IMR-90 (cell line): ENCODE results near the gene LDB2. TPM values are rescaled to one million over a fixed set of nuclear protein-coding genes. Genes with fewer than 3 reads are reported as not detected.

Source experiments
- ATAC-seq: fragments of 200-7000 bp; cut with Tn5 transposase; 2 replicates; pipeline ENCODE4 v1.9.1; 2020; ENCODE audit warnings: low read depth, mild to moderate bottlenecking, moderate library complexity
- BruUV-seq: library from RNA; stranded (reverse); fragments of 400-500 nt; replicated peaks from 2 replicates; lab custom pipeline; 2021; lab: Mats Ljungman, UMichigan
- CTCF ChIA-PET: fragments of 300-600 bp; formaldehyde crosslinking; extraction: SDS; loops from one replicate; lab custom pipeline; 2021; ENCODE audit warnings: antibody characterized with exemption; lab: Yijun Ruan, JAX
- POLR2A ChIA-PET: fragments of 300-600 bp; sonication (Branson Sonifier 250); formaldehyde crosslinking; loops from one replicate; lab custom pipeline; 2022; ENCODE audit warnings: antibody characterized with exemption; ENCODE audit not compliant: unreplicated experiment; lab: Charles Lee
- DNase-seq: peaks from one replicate; pipeline ENCODE4 v3.0.0; 2013
- H2AFZ ChIP-seq: replicated peaks from 2 replicates; pipeline ENCODE3; 2013; ENCODE audit warnings: low read length, mild to moderate bottlenecking; ENCODE audit not compliant: poor library complexity
- H2AK5ac ChIP-seq: 2 replicates; pipeline ENCODE4 v1.6.1; 2013; ENCODE audit warnings: low read depth, low read length, inconsistent platforms
- H2AK9ac ChIP-seq: replicated peaks from 2 replicates; pipeline ENCODE3; 2013; ENCODE audit warnings: mild to moderate bottlenecking, low read depth, low read length, moderate library complexity; ENCODE audit not compliant: poor library complexity
- H2BK120ac ChIP-seq: 2 replicates; pipeline ENCODE4 v1.6.1; 2013; ENCODE audit warnings: low read depth, low read length, inconsistent platforms
- H2BK15ac ChIP-seq: 3 replicates; pipeline ENCODE4 v1.6.1; 2013; ENCODE audit warnings: low read depth, low read length, inconsistent platforms
- H2BK20ac ChIP-seq: 2 replicates; pipeline ENCODE4 v1.6.1; 2013; ENCODE audit warnings: low read depth, mild to moderate bottlenecking, inconsistent platforms, low read length, moderate library complexity
- H2BK5ac ChIP-seq: 2 replicates; pipeline ENCODE4 v1.6.1; 2013; ENCODE audit warnings: mild to moderate bottlenecking, low read depth, low read length, inconsistent platforms; ENCODE audit not compliant: poor library complexity, severe bottlenecking
- H3K14ac ChIP-seq: replicated peaks from 2 replicates; pipeline ENCODE4 v1.6.1; 2013; ENCODE audit warnings: low read depth, low read length, inconsistent platforms
- H3K18ac ChIP-seq: 2 replicates; pipeline ENCODE4 v1.6.1; 2013; ENCODE audit warnings: low read depth, low read length, control low read depth
- H3K23ac ChIP-seq: 2 replicates; pipeline ENCODE4 v1.6.1; 2013; ENCODE audit warnings: low read depth, low read length, inconsistent platforms
- H3K27ac ChIP-seq: 2 replicates; pipeline ENCODE4 v1.5.1; 2013; ENCODE audit warnings: mild to moderate bottlenecking, control low read depth, low read length; ENCODE audit not compliant: insufficient read depth
- H3K27me3 ChIP-seq: 2 replicates; pipeline ENCODE4 v1.6.1; 2013; ENCODE audit warnings: low read length; ENCODE audit not compliant: control insufficient read depth, insufficient read depth
- H3K36me3 ChIP-seq: 2 replicates; pipeline ENCODE4 v1.6.1; 2013; ENCODE audit warnings: low read length, mixed read lengths; ENCODE audit not compliant: control insufficient read depth, insufficient read depth
- H3K4ac ChIP-seq: 2 replicates; pipeline ENCODE4 v1.6.1; 2013; ENCODE audit warnings: low read depth, low read length, inconsistent platforms
- H3K4me1 ChIP-seq: 2 replicates; pipeline ENCODE4 v1.6.1; 2013; ENCODE audit warnings: low read length, mixed read lengths; ENCODE audit not compliant: control insufficient read depth, insufficient read depth
- H3K4me2 ChIP-seq: 2 replicates; pipeline ENCODE4 v1.6.1; 2013; ENCODE audit warnings: low read depth, mild to moderate bottlenecking, control low read depth, low read length, moderate library complexity
- H3K4me3 ChIP-seq: 2 replicates; pipeline ENCODE4 v1.5.1; 2013; ENCODE audit warnings: low read depth, mild to moderate bottlenecking, control low read depth, low read length, moderate library complexity; ENCODE audit not compliant: insufficient read depth
- H3K56ac ChIP-seq: 2 replicates; pipeline ENCODE4 v1.6.1; 2013; ENCODE audit warnings: low read length, inconsistent platforms; ENCODE audit not compliant: insufficient read depth; ENCODE audit errors: extremely low read depth
- H3K79me1 ChIP-seq, 2 experiments: 2 replicates each; pipeline ENCODE4 v1.6.1; 2013; ENCODE audit warnings: low read length in 2 of 2, inconsistent platforms in 1 of 2, low read depth in 1 of 2
- H3K9ac ChIP-seq: 2 replicates; pipeline ENCODE4 v1.6.1; 2013; ENCODE audit warnings: low read depth, low read length, control low read depth
- H3K9me1 ChIP-seq: 2 replicates; pipeline ENCODE4 v1.6.1; 2013; ENCODE audit warnings: low read length, inconsistent platforms; ENCODE audit not compliant: insufficient read depth
- H3K9me3 ChIP-seq: 2 replicates; pipeline ENCODE4 v1.6.1; 2013; ENCODE audit warnings: low read length; ENCODE audit not compliant: control insufficient read depth, insufficient read depth
- H4K20me1 ChIP-seq: 2 replicates; pipeline ENCODE4 v1.6.1; 2013; ENCODE audit warnings: low read length, inconsistent platforms; ENCODE audit not compliant: insufficient read depth
- H4K5ac ChIP-seq: 2 replicates; pipeline ENCODE4 v1.6.1; 2013; ENCODE audit warnings: mild to moderate bottlenecking, low read depth, low read length, control low read depth
- H4K8ac ChIP-seq, 2 experiments: 2 replicates each; pipeline ENCODE4 v1.6.1; 2013; ENCODE audit warnings: low read depth in 2 of 2, low read length in 2 of 2, control low read depth in 1 of 2, inconsistent platforms in 1 of 2
- H4K91ac ChIP-seq: 2 replicates; pipeline ENCODE4 v1.6.1; 2013; ENCODE audit warnings: low read depth, low read length, inconsistent platforms; ENCODE audit not compliant: insufficient read depth
- BHLHE40 ChIP-seq: fragments of 150-350 bp; IDR thresholded peaks from 2 replicates; pipeline ENCODE4 v1.6.1; 2016; ENCODE audit warnings: mild to moderate bottlenecking, low read depth, low read length
- CEBPB ChIP-seq: IDR thresholded peaks from 2 replicates; pipeline ENCODE4 v1.6.1; 2012; ENCODE audit warnings: low read depth, low read length, improper control_type of control experiment
- CHD1 ChIP-seq: IDR thresholded peaks from 2 replicates; pipeline ENCODE4 v1.6.1; 2012; ENCODE audit warnings: low read depth, low read length, improper control_type of control experiment
- FOS ChIP-seq: fragments of 150-350 bp; IDR thresholded peaks from 2 replicates; pipeline ENCODE4 v1.6.1; 2016; ENCODE audit warnings: low read depth, low read length
- MAFK ChIP-seq: IDR thresholded peaks from 2 replicates; pipeline ENCODE4 v1.6.1; 2012; ENCODE audit warnings: low read depth, low read length, improper control_type of control experiment
- MAZ ChIP-seq: IDR thresholded peaks from 2 replicates; pipeline ENCODE4 v1.6.1; 2012; ENCODE audit warnings: low read depth, mild to moderate bottlenecking, low read length, improper control_type of control experiment, moderate library complexity, borderline replicate concordance
- MXI1 ChIP-seq: IDR thresholded peaks from 2 replicates; pipeline ENCODE4 v1.6.1; 2012; ENCODE audit warnings: low read depth, mild to moderate bottlenecking, low read length, moderate library complexity, borderline replicate concordance
- NFE2L2 ChIP-seq: fragments of 150-350 bp; IDR thresholded peaks from 2 replicates; pipeline ENCODE4 v1.6.1; 2016; ENCODE audit warnings: low read depth, mild to moderate bottlenecking, low read length
- POLR2A ChIP-seq: IDR thresholded peaks from 2 replicates; pipeline ENCODE4 v1.6.1; 2012; ENCODE audit warnings: mild to moderate bottlenecking, low read depth, low read length
- RAD21 ChIP-seq: IDR thresholded peaks from 2 replicates; pipeline ENCODE4 v1.6.1; 2012; ENCODE audit warnings: low read length, improper control_type of control experiment
- RCOR1 ChIP-seq: IDR thresholded peaks from 2 replicates; pipeline ENCODE4 v1.6.1; 2012; ENCODE audit warnings: mild to moderate bottlenecking, low read length, improper control_type of control experiment; ENCODE audit not compliant: insufficient replicate concordance
- RFX5 ChIP-seq: IDR thresholded peaks from 2 replicates; pipeline ENCODE4 v1.8.0; 2012; ENCODE audit warnings: low read depth, mild to moderate bottlenecking, low read length, moderate library complexity
- SMC3 ChIP-seq: fragments of 150-350 bp; IDR thresholded peaks from 2 replicates; pipeline ENCODE4 v1.6.1; 2016; ENCODE audit warnings: low read depth, mild to moderate bottlenecking, antibody characterized with exemption, low read length, moderate library complexity
- WGBS, 2 experiments: methylation state at CpG; one replicate each; pipeline versions ENCODE4 v1.1.5 to v1.1.7; 2013; ENCODE audit warnings: missing lambda C conversion rate in 2 of 2; ENCODE audit not compliant: insufficient read length in 1 of 2; ENCODE audit errors: extremely low coverage in 2 of 2; 5-methylcytosine and 5-hydroxymethylcytosine counted together
- dilution Hi-C: fragments of 300-500 bp; cut with HindIII; formaldehyde crosslinking; loops from one replicate; pipeline ENCODE4 v1.14.3; 2018; ENCODE audit warnings: low sequenced_read_pairs; ENCODE audit not compliant: unreplicated experiment
- in situ Hi-C: fragments of 300-500 bp; cut with MboI; formaldehyde crosslinking; loops from 3 replicates; pipeline ENCODE4 v1.14.3; 2019; ENCODE audit warnings: low sequenced_read_pairs, inconsistent platforms, mixed read lengths
- intact Hi-C: fragments of 100-400 bp; cut with micrococcal nuclease; formaldehyde crosslinking; loops from 2 replicates; pipeline ENCODE4 v1.10.0; 2022
- polyA plus RNA-seq, 3 experiments: library from polyadenylated mRNA; depleted of rRNA; stranded (reverse); fragments of >200 nt; gene quantifications; 2 replicates each; pipeline ENCODE4 v1.2.3, GENCODE V29; 2012; ENCODE audit warnings: low replicate concordance in 1 of 3
- total RNA-seq: library from RNA; depleted of rRNA; stranded (reverse); fragments of >200 nt; gene quantifications from 2 replicates; pipeline ENCODE4 v1.2.3, GENCODE V29; 2012
- TF ChIP-seq, protein P1 (sequence below): fragments of 150-350 bp; IDR thresholded peaks from 2 replicates; pipeline ENCODE4 v1.6.1; 2017; ENCODE audit warnings: mild to moderate bottlenecking, antibody characterized with exemption, low read length, low read depth
- TF ChIP-seq, protein P2 (sequence below): conservative IDR thresholded peaks from 2 replicates; pipeline ENCODE4 v1.5.1; 2012; ENCODE audit warnings: mild to moderate bottlenecking, low read depth, low read length, improper control_type of control experiment
- TF ChIP-seq, protein P3 (sequence below): fragments of 150-350 bp; IDR thresholded peaks from 2 replicates; pipeline ENCODE4 v1.6.1; 2016; ENCODE audit warnings: low read depth, mild to moderate bottlenecking, low read length, moderate library complexity, borderline replicate concordance

Gene LDB2
- total and polyA plus RNA-seq, 2 of the 4 experiments (the other 2 are of a cell fraction) = 67.9 to 116 TPM

DNA sequence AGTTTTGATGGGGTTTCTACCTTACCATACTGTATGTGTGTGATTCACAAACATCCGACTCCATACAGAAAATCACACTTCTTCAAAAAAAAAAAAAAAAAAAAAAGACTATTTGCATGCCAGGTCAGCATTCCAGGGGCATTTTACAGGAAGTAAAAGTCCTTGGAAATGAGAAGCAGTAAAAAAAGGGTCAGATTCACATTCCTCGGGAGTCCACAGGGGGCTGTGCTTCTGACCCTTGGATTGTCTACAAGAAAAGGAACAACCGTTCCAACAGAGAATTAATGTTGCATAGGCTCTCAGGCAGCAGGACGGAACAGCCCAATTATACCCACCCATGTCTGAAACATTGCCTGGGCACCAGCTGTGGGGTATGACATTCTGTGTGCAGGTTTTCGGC is 290.3 kb downstream of the LDB2 start:
- no peak overlapping the region for H2BK15ac ChIP-seq
- H3K9me3 ChIP-seq = no peaks in the 10 kb centered on the region
- no peak overlapping the region for H2AK5ac ChIP-seq
- no peak overlapping the region for H3K9ac ChIP-seq
- H3K27ac ChIP-seq = no peak overlapping the region
- H3K9me1 ChIP-seq = 0 out of 2 replicates have a peak, but pooled peaks cover 3% of the 10 kb centered on the region
- ChIA-PET POLR2A (no interaction called here), CTCF (no interaction called here)
- peaks cover 5% of the 10 kb centered on the region; the same call in 1 of the 2 replicates for H3K4me1 ChIP-seq
- H4K20me1 ChIP-seq = no peaks in the 10 kb centered on the region
- BruUV-seq = no TSS peak
- no peak overlapping the region for H2AK9ac ChIP-seq
- H3K18ac ChIP-seq = no peak overlapping the region
- H4K5ac ChIP-seq = no peak overlapping the region
- no peak overlapping the region for H3K14ac ChIP-seq
- no peaks in the 10 kb centered on the region; a peak in 1 of 4 replicates for H3K79me1 ChIP-seq
- 0 out of 2 replicates have a peak overlapping the region, but pooled peaks have one; percentile 20 for H3K4ac ChIP-seq
- ATAC-seq = peak; percentile 24
- TF ChIP-seq MXI1 = no peak
- TF ChIP-seq CEBPB = no peak
- no peak for TF ChIP-seq CHD1
- TF ChIP-seq RCOR1 = no peak
- TF ChIP-seq, protein P1, sequence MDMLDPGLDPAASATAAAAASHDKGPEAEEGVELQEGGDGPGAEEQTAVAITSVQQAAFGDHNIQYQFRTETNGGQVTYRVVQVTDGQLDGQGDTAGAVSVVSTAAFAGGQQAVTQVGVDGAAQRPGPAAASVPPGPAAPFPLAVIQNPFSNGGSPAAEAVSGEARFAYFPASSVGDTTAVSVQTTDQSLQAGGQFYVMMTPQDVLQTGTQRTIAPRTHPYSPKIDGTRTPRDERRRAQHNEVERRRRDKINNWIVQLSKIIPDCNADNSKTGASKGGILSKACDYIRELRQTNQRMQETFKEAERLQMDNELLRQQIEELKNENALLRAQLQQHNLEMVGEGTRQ = no peak
- no peak for TF ChIP-seq RFX5
- TF ChIP-seq, protein P2, sequence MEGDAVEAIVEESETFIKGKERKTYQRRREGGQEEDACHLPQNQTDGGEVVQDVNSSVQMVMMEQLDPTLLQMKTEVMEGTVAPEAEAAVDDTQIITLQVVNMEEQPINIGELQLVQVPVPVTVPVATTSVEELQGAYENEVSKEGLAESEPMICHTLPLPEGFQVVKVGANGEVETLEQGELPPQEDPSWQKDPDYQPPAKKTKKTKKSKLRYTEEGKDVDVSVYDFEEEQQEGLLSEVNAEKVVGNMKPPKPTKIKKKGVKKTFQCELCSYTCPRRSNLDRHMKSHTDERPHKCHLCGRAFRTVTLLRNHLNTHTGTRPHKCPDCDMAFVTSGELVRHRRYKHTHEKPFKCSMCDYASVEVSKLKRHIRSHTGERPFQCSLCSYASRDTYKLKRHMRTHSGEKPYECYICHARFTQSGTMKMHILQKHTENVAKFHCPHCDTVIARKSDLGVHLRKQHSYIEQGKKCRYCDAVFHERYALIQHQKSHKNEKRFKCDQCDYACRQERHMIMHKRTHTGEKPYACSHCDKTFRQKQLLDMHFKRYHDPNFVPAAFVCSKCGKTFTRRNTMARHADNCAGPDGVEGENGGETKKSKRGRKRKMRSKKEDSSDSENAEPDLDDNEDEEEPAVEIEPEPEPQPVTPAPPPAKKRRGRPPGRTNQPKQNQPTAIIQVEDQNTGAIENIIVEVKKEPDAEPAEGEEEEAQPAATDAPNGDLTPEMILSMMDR = no peak
- no peak for TF ChIP-seq BHLHE40
- no peak for TF ChIP-seq POLR2A
- TF ChIP-seq MAZ = no peak
- TF ChIP-seq, protein P3, sequence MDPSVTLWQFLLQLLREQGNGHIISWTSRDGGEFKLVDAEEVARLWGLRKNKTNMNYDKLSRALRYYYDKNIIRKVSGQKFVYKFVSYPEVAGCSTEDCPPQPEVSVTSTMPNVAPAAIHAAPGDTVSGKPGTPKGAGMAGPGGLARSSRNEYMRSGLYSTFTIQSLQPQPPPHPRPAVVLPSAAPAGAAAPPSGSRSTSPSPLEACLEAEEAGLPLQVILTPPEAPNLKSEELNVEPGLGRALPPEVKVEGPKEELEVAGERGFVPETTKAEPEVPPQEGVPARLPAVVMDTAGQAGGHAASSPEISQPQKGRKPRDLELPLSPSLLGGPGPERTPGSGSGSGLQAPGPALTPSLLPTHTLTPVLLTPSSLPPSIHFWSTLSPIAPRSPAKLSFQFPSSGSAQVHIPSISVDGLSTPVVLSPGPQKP = no peak
- no peak for TF ChIP-seq RAD21
- no peak for TF ChIP-seq MAFK
- TF ChIP-seq FOS = no peak
- no peak for TF ChIP-seq NFE2L2
- TF ChIP-seq SMC3 = no peak
- peak overlapping the region; percentile 18 for H2AFZ ChIP-seq
- no peak overlapping the region for H3K56ac ChIP-seq
- no peaks in the 10 kb centered on the region for H3K27me3 ChIP-seq
- dilution Hi-C loops (no loop called here), in situ Hi-C loops (no loop called here), intact Hi-C loops (no loop called here)
- DNase-seq = peak; percentile 16
- no peak overlapping the region for H2BK5ac ChIP-seq
- H3K23ac ChIP-seq = no peak overlapping the region
- H4K8ac ChIP-seq = no peak overlapping the region
- H3K4me3 ChIP-seq = no peak overlapping the region
- H4K91ac ChIP-seq = no peak overlapping the region
- no peak overlapping the region for H3K4me2 ChIP-seq
- H3K36me3 ChIP-seq = no peaks in the 10 kb centered on the region
- no peak overlapping the region; the same call in 1 of the 2 replicates for H2BK120ac ChIP-seq
- H2BK20ac ChIP-seq = 0 out of 2 replicates have a peak overlapping the region, but pooled peaks have one; percentile 1
- WGBS, 2 experiments = 80% methylated on average over 1 of the region's 5 CpGs; no CpG with 5 or more reads in 1 of the 2 experiments
